SK-N-SH treated with all-trans-retinoic acid at 6 μM for 48 hours (cell line): ENCODE measurements around the gene SFT2D2.

ENCODE experiments used
- ATAC-seq: fragments of 200-7000 bp; cut with Tn5 transposase; 3 replicates; pipeline ENCODE4 v1.9.1; 2020; ENCODE audit warnings: mild to moderate bottlenecking, moderate library complexity
- ARNTL ChIP-seq: fragments of 450-650 bp; formaldehyde crosslinking; IDR thresholded peaks from 2 replicates; pipeline ENCODE4 v1.5.0; 2020; ENCODE audit warnings: low read depth, mild to moderate bottlenecking, moderate library complexity, borderline replicate concordance
- BACH2 ChIP-seq: fragments of 250-450 bp; sonication (Bioruptor Pico); IDR thresholded peaks from 2 replicates; pipeline ENCODE4 v1.9.0; 2021; ENCODE audit warnings: mild to moderate bottlenecking, borderline replicate concordance
- CSDC2 ChIP-seq: fragments of 250-450 bp; sonication (Bioruptor Pico); IDR thresholded peaks from 2 replicates; pipeline ENCODE4 v1.5.0; 2020; ENCODE audit warnings: mild to moderate bottlenecking, moderate library complexity
- CSRNP3 ChIP-seq: fragments of 250-450 bp; sonication (Bioruptor Pico); IDR thresholded peaks from 2 replicates; pipeline ENCODE4 v1.5.1; 2021; ENCODE audit warnings: mild to moderate bottlenecking, moderate library complexity
- ESRRG ChIP-seq: fragments of 250-450 bp; sonication (Bioruptor Pico); IDR thresholded peaks from 2 replicates; pipeline ENCODE4 v1.6.1; 2021; ENCODE audit warnings: mild to moderate bottlenecking
- ISL1 ChIP-seq: fragments of 250-450 bp; sonication (Bioruptor Pico); IDR thresholded peaks from 2 replicates; pipeline ENCODE4 v2.1.2; 2022; ENCODE audit warnings: mild to moderate bottlenecking, moderate library complexity
- PATZ1 ChIP-seq: fragments of 250-450 bp; sonication (Bioruptor Pico); IDR thresholded peaks from 2 replicates; pipeline ENCODE4 v1.8.0; 2020; ENCODE audit warnings: mild to moderate bottlenecking, moderate library complexity, borderline replicate concordance
- POU6F1 ChIP-seq: fragments of 250-450 bp; sonication (Bioruptor Pico); IDR thresholded peaks from 2 replicates; pipeline ENCODE4 v1.8.0; 2021; ENCODE audit warnings: low read depth, mild to moderate bottlenecking, moderate library complexity, borderline replicate concordance
- RARB ChIP-seq: fragments of 250-450 bp; sonication (Bioruptor Pico); IDR thresholded peaks from 2 replicates; pipeline ENCODE4 v1.8.0; 2021; ENCODE audit warnings: mild to moderate bottlenecking, moderate library complexity
- SNAI2 ChIP-seq: fragments of 250-450 bp; sonication (Bioruptor Pico); IDR thresholded peaks from 2 replicates; pipeline ENCODE4 v1.5.0; 2020; ENCODE audit warnings: mild to moderate bottlenecking, moderate library complexity
- TOX ChIP-seq: fragments of 250-450 bp; sonication (Bioruptor Pico); IDR thresholded peaks from 2 replicates; pipeline ENCODE4 v1.8.0; 2021; ENCODE audit warnings: mild to moderate bottlenecking, moderate library complexity, borderline replicate concordance
- TSHZ2 ChIP-seq: fragments of 250-450 bp; sonication (Bioruptor Pico); IDR thresholded peaks from 2 replicates; pipeline ENCODE4 v1.5.0; 2020; ENCODE audit warnings: mild to moderate bottlenecking, moderate library complexity
- ZFP3 ChIP-seq: fragments of 250-450 bp; sonication (Bioruptor Pico); IDR thresholded peaks from 2 replicates; pipeline ENCODE4 v1.5.0; 2020; ENCODE audit warnings: mild to moderate bottlenecking, moderate library complexity
- ZFP30 ChIP-seq: fragments of 450-650 bp; formaldehyde crosslinking; IDR thresholded peaks from 2 replicates; pipeline ENCODE4 v1.5.0; 2022; ENCODE audit warnings: mild to moderate bottlenecking, moderate library complexity
- ZNF565 ChIP-seq: fragments of 450-650 bp; formaldehyde crosslinking; conservative IDR thresholded peaks from 2 replicates; pipeline ENCODE4 v1.5.0; 2020; ENCODE audit warnings: low read depth, mild to moderate bottlenecking, moderate library complexity
- ZNF70 ChIP-seq: fragments of 450-650 bp; formaldehyde crosslinking; IDR thresholded peaks from 2 replicates; pipeline ENCODE4 v1.5.0; 2020; ENCODE audit warnings: mild to moderate bottlenecking, moderate library complexity
- ZNF8 ChIP-seq: fragments of 450-650 bp; formaldehyde crosslinking; IDR thresholded peaks from 2 replicates; pipeline ENCODE4 v1.5.0; 2020; ENCODE audit warnings: mild to moderate bottlenecking, moderate library complexity

SFT2D2 gene

GRCh38 chr1:168285971-168286927, 60.4 kb downstream of the SFT2D2 start:
- no peak for TF ChIP-seq ZFP3 (CRISPR knock-in tag)
- TF ChIP-seq ZNF70 = no peak
- TF ChIP-seq ZFP30 (CRISPR knock-in tag) = no peak
- TF ChIP-seq BACH2 (CRISPR knock-in tag) = no peak
- no peak for TF ChIP-seq ARNTL (CRISPR knock-in tag)
- no peak for TF ChIP-seq PATZ1 (CRISPR knock-in tag)
- no peak for TF ChIP-seq CSRNP3
- TF ChIP-seq ZNF565 (CRISPR knock-in tag) = no peak
- no peak for TF ChIP-seq TSHZ2 (CRISPR knock-in tag)
- TF ChIP-seq ESRRG (CRISPR knock-in tag) = no peak
- no peak for TF ChIP-seq ZNF8
- TF ChIP-seq POU6F1 = no peak
- no peak for TF ChIP-seq CSDC2 (CRISPR knock-in tag)
- no peak for TF ChIP-seq TOX (CRISPR knock-in tag)
- ATAC-seq = no peak

GRCh38 chr1:168287237-168287664, 61.4 kb downstream of the SFT2D2 start:
- ATAC-seq = peak; percentile 80
- no peak for TF ChIP-seq RARB
- TF ChIP-seq TSHZ2 (CRISPR knock-in tag) = no peak
- no peak for TF ChIP-seq ZFP30 (CRISPR knock-in tag)
- TF ChIP-seq PATZ1 (CRISPR knock-in tag) = no peak
- TF ChIP-seq ISL1 = no peak
- no peak for TF ChIP-seq SNAI2 (CRISPR knock-in tag)
